ENCODE measurements around the gene KIR2DL3.
"Not testable (repeated sequence)": the region's sequence is repeated elsewhere in the genome, so short reads cannot be mapped to it uniquely, and the experiment has no call there.

- TF ChIP-seq EZH2phosphoT487 (IDR thresholded peaks at IDR 0.05; ENCODE audit: unreplicated experiment); EZH2 (IDR thresholded peaks at IDR 0.05; ENCODE audit: low read depth, unreplicated experiment); REST (IDR thresholded peaks at IDR 0.05; ENCODE audit: unreplicated experiment); CTCF (conservative IDR thresholded peaks at IDR 0.05; ENCODE audit: low read depth in 2 of 2); POLR2AphosphoS5 (IDR thresholded peaks at IDR 0.05; ENCODE audit: low read depth); CREB1 (CRISPR knock-in tag; IDR thresholded peaks at IDR 0.05; ENCODE audit: low read depth); ZNF331 (CRISPR knock-in tag; IDR thresholded peaks at IDR 0.05; ENCODE audit: low read depth); JUNB (IDR thresholded peaks at IDR 0.05; ENCODE audit: unreplicated experiment); STAT1 (IDR thresholded peaks at IDR 0.05; ENCODE audit: unreplicated experiment); ZNF114 (CRISPR knock-in tag; IDR thresholded peaks at IDR 0.05): not testable (repeated sequence)
Measured at GRCh38 chr19:54758577-54758976, 20.3 kb downstream of the KIR2DL3 start.

Measured in GM23338 (cell line).